ENCODE measurements around the gene MGAT4A. TPM values are rescaled to one million over a fixed set of nuclear protein-coding genes. Genes with fewer than 3 reads are reported as not detected.

The MGAT4A gene
- total RNA-seq, 4 donors from 2014 or later = 4.1 to 11.6 (median 7.1) TPM

GRCh38 chr2:98777076-98777475, 46.1 kb upstream of the MGAT4A start:
- H3K9me3 ChIP-seq = peaks cover 0 to 3% (median 3%) of the 10 kb centered on the region in 3 donors

GRCh38 chr2:98776136-98776535, 45.2 kb upstream of the MGAT4A start:
- Histone ChIP-seq H3K9me3 (no peaks in the 10 kb centered on the region), H3K4me1 (peaks cover 0 to 19% (median 6%) of the 10 kb centered on the region in 3 donors), H3K36me3 (no peaks in the 10 kb centered on the region), H3K27me3 (no peaks in the 10 kb centered on the region), H3K4me3 (no peak overlapping the region), H3K27ac (peak overlapping the region in 2 of 4 donors; percentile 44 to 63)
- 75% methylated on average over 1 of the region's 1 CpG for WGBS, 2 donors
- intact Hi-C loops (cut with DNase I) = no loop called here
- DNase-seq = no peak
- no peak for TF ChIP-seq CTCF (IDR thresholded peaks at IDR 0.05)
- no peak for TF ChIP-seq POLR2A (IDR thresholded peaks at IDR 0.05)

More at GRCh38 chr2:98777076-98777475, 46.1 kb upstream of the MGAT4A start:
- no peak overlapping the region for H3K27ac ChIP-seq
- WGBS, 2 donors = 78 to 81% methylated on average over 6 of the region's 6 CpGs
- no peaks in the 10 kb centered on the region for H3K36me3 ChIP-seq
- no peak for DNase-seq
- H3K4me1 ChIP-seq = peaks cover 0 to 16% (median 6%) of the 10 kb centered on the region in 3 donors
- no peak overlapping the region for H3K4me3 ChIP-seq
- TF ChIP-seq CTCF (IDR thresholded peaks at IDR 0.05) = no peak
- TF ChIP-seq POLR2A (IDR thresholded peaks at IDR 0.05) = no peak
- H3K27me3 ChIP-seq = no peaks in the 10 kb centered on the region
- intact Hi-C loops (cut with DNase I) = no loop called here

- no peaks in the 10 kb centered on the region for H3K9me3 ChIP-seq
- WGBS, 2 donors = 51 to 84% methylated on average over 11 to 17 of the region's 20 CpGs
- no peaks in the 10 kb centered on the region for H3K36me3 ChIP-seq
- no peaks in the 10 kb centered on the region for H3K27me3 ChIP-seq
- intact Hi-C loops (cut with DNase I) = no loop called here
- peak overlapping the region in 3 of 4 donors; percentile 11 to 63 (median 44) for H3K27ac ChIP-seq
- peak overlapping the region in 2 of 4 donors; percentile 9 to 24 for H3K4me3 ChIP-seq
- DNase-seq = no peak
- no peak for TF ChIP-seq POLR2A (IDR thresholded peaks at IDR 0.05)
- no peak for TF ChIP-seq CTCF (IDR thresholded peaks at IDR 0.05)
- H3K4me1 ChIP-seq = peaks cover 0 to 21% (median 6%) of the 10 kb centered on the region in 3 donors
Observed at GRCh38 chr2:98775146-98775986, 44.4 kb upstream of the MGAT4A start.

- Histone ChIP-seq H3K27me3 (no peaks in the 10 kb centered on the region), H3K9me3 (no peaks in the 10 kb centered on the region), H3K4me1 (peaks cover 0 to 33% (median 6%) of the 10 kb centered on the region in 3 donors), H3K4me3 (no peak overlapping the region), H3K27ac (no peak overlapping the region), H3K36me3 (no peaks in the 10 kb centered on the region)
- no peak for TF ChIP-seq CTCF (IDR thresholded peaks at IDR 0.05)
- TF ChIP-seq POLR2A (IDR thresholded peaks at IDR 0.05) = no peak
- no peak for DNase-seq
- 88 to 97% methylated on average over 3 of the region's 4 CpGs for whole genome bisulfite sequencing, 2 donors
- intact Hi-C loops (cut with DNase I) = no loop called here
Observed at GRCh38 chr2:98773907-98774306, 43.0 kb upstream of the MGAT4A start.

GRCh38 chr2:98773169-98773568, 42.2 kb upstream of the MGAT4A start:
- Histone ChIP-seq H3K9me3 (no peaks in the 10 kb centered on the region), H3K36me3 (no peaks in the 10 kb centered on the region), H3K4me1 (peaks cover 0 to 39% (median 6%) of the 10 kb centered on the region in 3 donors), H3K27me3 (no peaks in the 10 kb centered on the region), H3K27ac (no peak overlapping the region), H3K4me3 (no peak overlapping the region)
- no peak for TF ChIP-seq POLR2A (IDR thresholded peaks at IDR 0.05)
- TF ChIP-seq CTCF (IDR thresholded peaks at IDR 0.05) = no peak
- 79 to 100% methylated on average over 1 to 4 of the region's 5 CpGs for WGBS, 2 donors
- intact Hi-C loops (cut with DNase I) = no loop called here
- no peak for DNase-seq

Measured in esophagus squamous epithelium (tissue), 5 donors.